Measurements from ENCODE around the gene FAM13A. TPM values are rescaled to one million over a fixed set of nuclear protein-coding genes. Genes with fewer than 3 reads are reported as not detected.
"Not testable (repeated sequence)": the region's sequence is repeated elsewhere in the genome, so short reads cannot be mapped to it uniquely, and the experiment has no call there.

Gene FAM13A
- total and polyA plus RNA-seq, 8 donors: 15.7 to 56.4 (median 38.1) TPM

DNA sequence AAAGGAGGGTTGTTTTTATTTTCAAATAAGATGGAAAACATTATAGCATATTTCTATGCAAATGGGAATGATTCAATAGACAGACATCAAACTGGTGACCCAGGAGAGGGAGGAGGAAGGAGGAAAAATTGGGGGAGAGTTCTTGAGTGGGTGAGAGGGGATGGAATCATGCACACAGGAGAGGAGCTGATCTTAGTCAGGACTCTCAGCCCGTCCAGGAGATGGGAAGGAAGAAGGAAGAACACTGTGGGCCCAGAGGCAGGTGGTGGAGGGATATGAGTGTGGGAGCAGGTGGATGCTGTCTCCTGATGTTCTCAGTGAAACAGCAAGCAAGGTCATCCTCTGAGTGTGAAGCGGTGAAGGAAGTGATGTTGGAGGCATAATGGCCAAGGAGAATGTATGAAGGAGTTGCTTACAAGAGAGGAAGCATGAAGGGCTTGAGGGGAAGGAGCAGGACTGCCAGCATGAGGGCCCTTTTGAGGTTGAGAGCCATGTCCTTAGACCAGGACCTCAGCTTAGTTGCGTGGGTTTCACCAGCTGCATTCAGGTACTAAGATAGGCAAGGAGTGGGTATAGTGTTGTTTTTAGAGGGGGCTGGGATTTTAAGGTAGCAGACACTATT, 197.7 kb downstream of the FAM13A start:
- Histone ChIP-seq H3K27me3 (no peaks in the 10 kb centered on the region), H3K27ac (no peak overlapping the region), H3K36me3 (no peaks in the 10 kb centered on the region), H3K4me3 (no peak overlapping the region), H3K4me1 (no peaks in the 10 kb centered on the region), H3K9me3 (no peaks in the 10 kb centered on the region)
- ATAC-seq: peak in 1 of 4 donors; percentile 33
- no peak for FAIRE-seq
- TF ChIP-seq, protein P1, sequence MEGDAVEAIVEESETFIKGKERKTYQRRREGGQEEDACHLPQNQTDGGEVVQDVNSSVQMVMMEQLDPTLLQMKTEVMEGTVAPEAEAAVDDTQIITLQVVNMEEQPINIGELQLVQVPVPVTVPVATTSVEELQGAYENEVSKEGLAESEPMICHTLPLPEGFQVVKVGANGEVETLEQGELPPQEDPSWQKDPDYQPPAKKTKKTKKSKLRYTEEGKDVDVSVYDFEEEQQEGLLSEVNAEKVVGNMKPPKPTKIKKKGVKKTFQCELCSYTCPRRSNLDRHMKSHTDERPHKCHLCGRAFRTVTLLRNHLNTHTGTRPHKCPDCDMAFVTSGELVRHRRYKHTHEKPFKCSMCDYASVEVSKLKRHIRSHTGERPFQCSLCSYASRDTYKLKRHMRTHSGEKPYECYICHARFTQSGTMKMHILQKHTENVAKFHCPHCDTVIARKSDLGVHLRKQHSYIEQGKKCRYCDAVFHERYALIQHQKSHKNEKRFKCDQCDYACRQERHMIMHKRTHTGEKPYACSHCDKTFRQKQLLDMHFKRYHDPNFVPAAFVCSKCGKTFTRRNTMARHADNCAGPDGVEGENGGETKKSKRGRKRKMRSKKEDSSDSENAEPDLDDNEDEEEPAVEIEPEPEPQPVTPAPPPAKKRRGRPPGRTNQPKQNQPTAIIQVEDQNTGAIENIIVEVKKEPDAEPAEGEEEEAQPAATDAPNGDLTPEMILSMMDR (IDR thresholded peaks at IDR 0.05): no peak
- WGBS, 2 donors: 81 to 82% methylated on average over 3 of the region's 3 CpGs
- DNase-seq: no peak
- intact Hi-C loops (cut with DNase I): no loop called here

DNA sequence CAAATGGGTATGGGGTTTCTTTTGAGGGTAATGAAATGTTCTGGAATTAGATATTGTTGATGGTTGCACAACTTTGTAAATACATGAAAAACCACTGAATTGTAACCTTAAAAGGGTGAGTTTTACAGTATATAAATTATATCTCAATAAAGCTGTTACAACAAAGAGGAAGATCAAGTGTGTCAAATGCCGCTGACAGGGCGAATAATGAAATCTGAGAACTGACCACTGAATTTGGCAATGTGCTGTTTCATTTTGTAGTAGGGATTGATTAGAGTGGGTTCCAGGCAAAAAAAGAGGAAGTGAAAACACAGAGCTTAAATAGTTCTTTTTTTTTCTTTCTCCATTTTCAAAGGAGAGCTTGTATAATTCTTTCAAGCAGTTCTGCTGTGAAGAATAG, 198.2 kb downstream of the FAM13A start:
- no peak for DNase-seq
- H3K4me1 ChIP-seq: no peaks in the 10 kb centered on the region

GRCh38 chr4:88857588-88857987, 199.4 kb downstream of the FAM13A start:
- Histone ChIP-seq H3K27me3 (no peaks in the 10 kb centered on the region), H3K4me1 (no peaks in the 10 kb centered on the region), H3K27ac (no peak overlapping the region), H3K36me3 (no peaks in the 10 kb centered on the region), H3K9me3 (no peaks in the 10 kb centered on the region), H3K4me3 (no peak overlapping the region)
- ATAC-seq: peak in 2 of 4 donors; percentile 43 to 54
- no peak for FAIRE-seq
- DNase-seq: no peak
- TF ChIP-seq, protein P1 (IDR thresholded peaks at IDR 0.05): no peak
- intact Hi-C loops (cut with DNase I): no loop called here

More for the DNA sequence above, 198.2 kb downstream of the FAM13A start:
- intact Hi-C loops (cut with DNase I): no loop called here
- no peak for FAIRE-seq
- Histone ChIP-seq H3K27me3 (no peaks in the 10 kb centered on the region), H3K4me3 (no peak overlapping the region), H3K36me3 (no peaks in the 10 kb centered on the region), H3K27ac (no peak overlapping the region), H3K9me3 (no peaks in the 10 kb centered on the region)
- WGBS, 2 donors: 88 to 91% methylated on average over 2 of the region's 2 CpGs
- TF ChIP-seq, protein P1 (IDR thresholded peaks at IDR 0.05): no peak
- peak in 2 of 4 donors; percentile 70 to 77 for ATAC-seq

- Histone ChIP-seq H3K4me3 (no peak overlapping the region), H3K36me3 (no peaks in the 10 kb centered on the region), H3K27me3 (no peaks in the 10 kb centered on the region), H3K4me1 (no peaks in the 10 kb centered on the region), H3K9me3 (no peaks in the 10 kb centered on the region), H3K27ac (no peak overlapping the region)
- no peak for DNase-seq
- TF ChIP-seq, protein P1 (IDR thresholded peaks at IDR 0.05): no peak
- ATAC-seq: no peak
- intact Hi-C loops (cut with DNase I): no loop called here
- no peak for FAIRE-seq
- WGBS, 2 donors: 95 to 96% methylated on average over 3 of the region's 3 CpGs
These were observed 202.5 kb downstream of the FAM13A start for GRCh38 chr4:88854481-88854880.

DNA sequence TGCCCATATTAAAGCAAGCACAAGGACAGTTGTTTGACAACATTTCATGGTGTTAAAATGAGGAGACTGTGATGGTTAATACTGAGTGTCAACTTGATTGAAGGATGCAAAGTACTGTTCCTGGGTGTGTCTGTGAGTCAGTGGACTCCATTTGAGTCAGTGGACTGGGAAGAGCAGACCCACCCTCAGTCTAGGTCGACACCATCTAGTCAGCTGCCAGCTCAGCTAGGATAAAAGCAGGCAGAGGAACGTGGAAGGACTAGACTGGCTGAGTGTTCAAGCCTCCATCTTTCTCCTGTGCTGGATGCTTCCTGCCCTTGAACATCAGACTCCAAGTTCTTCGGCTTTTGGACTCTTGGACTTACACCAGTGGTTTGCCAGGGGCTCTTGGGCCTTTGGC, 203.4 kb downstream of the FAM13A start:
- ATAC-seq; H3K27ac ChIP-seq; intact Hi-C loops (cut with DNase I); H3K4me1 ChIP-seq; FAIRE-seq; DNase-seq; H3K9me3 ChIP-seq; H3K4me3 ChIP-seq; H3K27me3 ChIP-seq; H3K36me3 ChIP-seq: not testable (repeated sequence)
- 94 to 96% methylated on average over 3 of the region's 3 CpGs for WGBS, 2 donors
